DOHH2 (cell line): ENCODE measurements around the gene CXorf58.

ENCODE experiments used
- CTCF ChIP-seq: fragments of 200-600 bp; sonication (generic); IDR thresholded peaks from one replicate; pipeline ENCODE4 v1.5.1; 2014; ENCODE audit warnings: antibody characterized with exemption, mild to moderate bottlenecking, low read depth, low read length; ENCODE audit not compliant: poor library complexity, severe bottlenecking
- EZH2phosphoT487 ChIP-seq: fragments of 200-600 bp; sonication (generic); IDR thresholded peaks from 2 replicates; pipeline ENCODE4 v1.6.1; 2017; ENCODE audit warnings: borderline replicate concordance, mild to moderate bottlenecking, antibody characterized with exemption, low read length, moderate library complexity, mixed read lengths

GRCh38 chrX:23900220-23900797 lies 7.5 kb upstream of the CXorf58 start:
- no peak for TF ChIP-seq CTCF
- TF ChIP-seq EZH2phosphoT487 = no peak
